ENCODE measurements around the gene CASKIN1.

DNA sequence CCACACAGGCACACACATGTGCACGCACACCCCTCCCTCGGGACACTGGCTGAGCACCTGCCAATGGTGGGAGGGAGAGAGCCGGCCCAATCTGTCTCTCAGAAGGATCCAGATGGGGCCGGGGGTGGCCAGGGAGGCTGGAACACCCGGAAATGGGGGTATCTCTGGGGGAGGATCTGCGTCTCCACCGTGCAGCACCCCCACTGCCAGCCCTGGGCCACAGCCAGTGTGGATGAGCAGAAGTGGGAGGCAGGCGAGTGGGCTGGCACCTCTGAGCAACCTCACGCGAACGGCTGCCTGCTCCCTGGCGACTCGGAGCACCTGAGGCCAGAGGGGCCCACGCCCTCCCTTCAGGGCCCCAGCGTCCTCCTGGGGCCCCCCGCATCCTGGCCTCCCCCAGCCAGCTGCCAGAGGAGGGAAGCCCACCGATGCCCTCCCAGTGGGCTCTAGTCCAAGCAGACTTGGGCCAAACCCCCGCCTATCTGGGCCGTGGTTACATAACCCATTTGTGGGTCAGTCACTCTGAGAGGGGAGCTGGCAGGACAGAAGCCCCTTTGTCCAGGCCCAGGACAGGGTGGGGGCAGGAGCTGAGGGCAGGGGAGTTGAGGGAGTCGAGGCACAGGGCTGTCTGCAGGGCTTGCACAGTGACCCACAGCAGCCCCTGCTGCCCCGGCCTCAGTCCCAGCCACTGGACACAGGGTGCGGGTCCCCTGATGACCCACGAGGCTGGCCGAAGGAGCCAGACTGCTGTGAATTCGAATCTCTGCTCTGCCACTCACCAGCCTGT is 5.6 kb downstream of the CASKIN1 start:
- TF ChIP-seq CTCF (conservative IDR thresholded peaks at IDR 0.05; ENCODE audit: low read length) (no peak), EZH2phosphoT487 (IDR thresholded peaks at IDR 0.05; ENCODE audit: borderline replicate concordance) (no peak)
